NCI-H748 (cell line): ENCODE data around the gene GIGYF2.
"Not testable (repeated sequence)": the region's sequence is repeated elsewhere in the genome, so short reads cannot be mapped to it uniquely, and the experiment has no call there.

Source experiments
- DNase-seq: peaks from one replicate; lab custom pipeline; 2025; ENCODE audit not compliant: unreplicated experiment; lab: John Stamatoyannopoulos, UW

GIGYF2 gene

GRCh38 chr2:232810444-232810843 lies 113.3 kb downstream of the GIGYF2 start:
- DNase-seq, result no peak

GRCh38 chr2:232815569-232815968 lies 118.4 kb downstream of the GIGYF2 start:
- no peak for DNase-seq

- DNase-seq, result no peak
Measured at GRCh38 chr2:232816657-232817056, 119.5 kb downstream of the GIGYF2 start.

GRCh38 chr2:232817756-232818155 lies 120.6 kb downstream of the GIGYF2 start:
- DNase-seq, result no peak

GRCh38 chr2:232829988-232830387 lies 132.9 kb downstream of the GIGYF2 start:
- no peak for DNase-seq

- DNase-seq, result no peak
Measured at GRCh38 chr2:232831496-232831895, 134.4 kb downstream of the GIGYF2 start.

- no peak for DNase-seq
Measured at GRCh38 chr2:232833830-232834229, 136.7 kb downstream of the GIGYF2 start.

GRCh38 chr2:232835687-232836208 lies 138.6 kb downstream of the GIGYF2 start:
- DNase-seq, result no peak

GRCh38 chr2:232836934-232837333 lies 139.8 kb downstream of the GIGYF2 start:
- DNase-seq, result no peak

- DNase-seq, result no peak
Measured at GRCh38 chr2:232838406-232838874, 141.3 kb downstream of the GIGYF2 start.

- no peak for DNase-seq
Measured at GRCh38 chr2:232839411-232840079, 142.4 kb downstream of the GIGYF2 start.

- no peak for DNase-seq
Measured at GRCh38 chr2:232842689-232843088, 145.6 kb downstream of the GIGYF2 start.

- DNase-seq, result no peak
Measured at GRCh38 chr2:232843834-232844233, 146.7 kb downstream of the GIGYF2 start.

GRCh38 chr2:232846055-232846454 lies 148.9 kb downstream of the GIGYF2 start:
- no peak for DNase-seq

GRCh38 chr2:232850039-232850438 lies 152.9 kb downstream of the GIGYF2 start:
- DNase-seq, result no peak

- not testable (repeated sequence) for DNase-seq
Measured at GRCh38 chr2:232852081-232852480, 154.9 kb downstream of the GIGYF2 start.

GRCh38 chr2:232852676-232853075 lies 155.5 kb downstream of the GIGYF2 start:
- DNase-seq, result no peak

- no peak for DNase-seq
Measured at GRCh38 chr2:232854082-232854481, 157.0 kb downstream of the GIGYF2 start.

- no peak for DNase-seq
Measured at GRCh38 chr2:232857158-232857563, 160.0 kb downstream of the GIGYF2 start.

GRCh38 chr2:232859385-232859916 lies 162.3 kb downstream of the GIGYF2 start:
- no peak for DNase-seq

- no peak for DNase-seq
Measured at GRCh38 chr2:232860593-232861241, 163.6 kb downstream of the GIGYF2 start.

- no peak for DNase-seq
Measured at GRCh38 chr2:232861353-232861752, 164.2 kb downstream of the GIGYF2 start.
